K562 (cell line): ENCODE measurements around the gene DNAH9. TPM values are rescaled to one million over a fixed set of nuclear protein-coding genes. Genes with fewer than 3 reads are reported as not detected.
A peak's percentile ranks its signal among the peaks of the same experiment; 100 is the strongest.

ENCODE experiments used
- COPS2 ChIP-seq: fragments of 450-650 bp; conservative IDR thresholded peaks from 2 replicates; pipeline ENCODE4 v1.6.1; 2016; ENCODE audit warnings: mild to moderate bottlenecking, moderate library complexity
- DACH1 ChIP-seq: fragments of 450-650 bp; IDR thresholded peaks from 2 replicates; pipeline ENCODE4 v1.6.1; 2018; ENCODE audit not compliant: partially characterized antibody
- DMBX1 ChIP-seq: fragments of 250-450 bp; sonication (Bioruptor Pico); IDR thresholded peaks from 2 replicates; pipeline ENCODE4 v1.8.0; 2022; ENCODE audit warnings: inconsistent platforms, mild to moderate bottlenecking, moderate library complexity, borderline replicate concordance
- ELF1 ChIP-seq: fragments of 200-800 bp; sonication (Bioruptor generic); IDR thresholded peaks from 2 replicates; pipeline ENCODE4 v1.6.1; 2016; ENCODE audit warnings: missing genetic modification characterization, missing compliant biosample characterization
- HBP1 ChIP-seq: fragments of 450-650 bp; formaldehyde crosslinking; IDR thresholded peaks from 2 replicates; pipeline ENCODE4 v1.4.0; 2022; ENCODE audit warnings: missing genetic modification characterization
- HDAC3 ChIP-seq: fragments of 450-650 bp; IDR thresholded peaks from 2 replicates; pipeline ENCODE4 v1.6.1; 2018; ENCODE audit warnings: borderline replicate concordance, mild to moderate bottlenecking, moderate library complexity; ENCODE audit not compliant: partially characterized antibody
- NONO ChIP-seq, 2 experiments: fragments of 200-400 bp in 1 of 2; fragments of 450-650 bp in 1 of 2; formaldehyde crosslinking in 1 of 2; IDR thresholded peaks; 2 replicates each; pipeline ENCODE4 v1.6.1; 2017; ENCODE audit warnings: low read depth in 2 of 2, mild to moderate bottlenecking in 2 of 2, moderate library complexity in 2 of 2, low read length in 1 of 2
- PHTF2 ChIP-seq: fragments of 250-450 bp; sonication (Bioruptor Pico); IDR thresholded peaks from 2 replicates; pipeline ENCODE4 v1.5.0; 2021; ENCODE audit warnings: mild to moderate bottlenecking
- PTBP1 ChIP-seq: fragments of 200-400 bp; formaldehyde crosslinking; IDR thresholded peaks from 2 replicates; pipeline ENCODE4 v1.6.1; 2017; ENCODE audit warnings: low read depth, low read length
- RBFOX2 ChIP-seq: fragments of 200-400 bp; formaldehyde crosslinking; IDR thresholded peaks from 2 replicates; pipeline ENCODE4 v1.6.1; 2017; ENCODE audit warnings: low read depth, mild to moderate bottlenecking, low read length, moderate library complexity
- RBM14 ChIP-seq: fragments of 200-400 bp; formaldehyde crosslinking; IDR thresholded peaks from 2 replicates; pipeline ENCODE4 v1.6.1; 2018; ENCODE audit warnings: low read depth, mild to moderate bottlenecking, low read length, moderate library complexity, borderline replicate concordance; ENCODE audit not compliant: insufficient read depth
- RBM25 ChIP-seq: fragments of 200-400 bp; formaldehyde crosslinking; IDR thresholded peaks from 2 replicates; pipeline ENCODE4 v1.6.1; 2018; ENCODE audit warnings: low read length, low read depth, moderate library complexity; ENCODE audit not compliant: severe bottlenecking
- SIN3B ChIP-seq: fragments of 450-650 bp; IDR thresholded peaks from 2 replicates; pipeline ENCODE4 v1.6.1; 2017; ENCODE audit warnings: low read depth, mild to moderate bottlenecking, moderate library complexity
- SPI1 ChIP-seq: IDR thresholded peaks from 2 replicates; pipeline ENCODE4 v1.6.1; 2011; ENCODE audit warnings: low read depth, low read length, control low read depth, borderline replicate concordance
- SREBF1 ChIP-seq: fragments of 150-350 bp; IDR thresholded peaks from 2 replicates; pipeline ENCODE4 v1.6.1; 2014; ENCODE audit warnings: antibody characterized with exemption, low read depth, low read length, borderline replicate concordance
- THAP12 ChIP-seq: fragments of 250-450 bp; sonication (Bioruptor Pico); IDR thresholded peaks from 2 replicates; pipeline ENCODE4 v1.9.0; 2021; ENCODE audit warnings: mild to moderate bottlenecking, inconsistent platforms
- TOE1 ChIP-seq, 2 experiments: fragments of 450-650 bp in 1 of 2; sonication (generic) in 1 of 2; formaldehyde crosslinking in 1 of 2; IDR thresholded peaks; 2 replicates each; pipeline versions ENCODE4 v1.7.1 to v1.8.0; 2016 to 2022; ENCODE audit warnings: borderline replicate concordance in 2 of 2, mild to moderate bottlenecking in 2 of 2, antibody characterized with exemption in 1 of 2, inconsistent platforms in 1 of 2, low read depth in 1 of 2, missing genetic modification reagents in 1 of 2, moderate library complexity in 1 of 2
- UBTF ChIP-seq, 2 experiments: IDR thresholded peaks; 2 replicates each; pipeline ENCODE4 v1.6.1; 2012; ENCODE audit warnings: improper control_type of control experiment in 2 of 2, low read depth in 2 of 2, low read length in 2 of 2, borderline replicate concordance in 1 of 2
- ZNF3 ChIP-seq: fragments of 250-450 bp; sonication (Bioruptor Pico); IDR thresholded peaks from 2 replicates; pipeline ENCODE4 v1.5.0; 2021; ENCODE audit warnings: mild to moderate bottlenecking, moderate library complexity
- ZNF561 ChIP-seq: fragments of 450-650 bp; formaldehyde crosslinking; conservative IDR thresholded peaks from 2 replicates; pipeline ENCODE4 v1.4.0; 2020; ENCODE audit warnings: mild to moderate bottlenecking, moderate library complexity
- polyA plus RNA-seq, 8 experiments: library from polyadenylated mRNA; depleted of rRNA in 4 of 8; stranded (reverse) in 5 of 8; unstranded in 3 of 8; fragments of >200 nt; fragmentation: Nextera tagmentation in 2 of 8; fragmentation: Illumina TruSeq in 1 of 8; extraction: Ambion mirVana in 2 of 8; extraction: Trizol in 1 of 8; gene quantifications; 2 replicates each; pipeline versions ENCODE4 v1.2.1 to v1.2.3, GENCODE V29; 2011 to 2014; ENCODE audit warnings: inconsistent platforms in 1 of 8, missing spikeins in 1 of 8
- total RNA-seq, 7 experiments: library from RNA; depleted of rRNA in 6 of 7; stranded (reverse); fragments of >200 nt in 6 of 7; fragmentation: Illumina TruSeq in 2 of 7; extraction: Trizol in 2 of 7; gene quantifications; 2 replicates each; pipeline versions ENCODE4 v1.2.1 to v1.2.3, GENCODE V29; 2011 to 2021; ENCODE audit warnings: low replicate concordance in 1 of 7

DNAH9 gene
- total and polyA plus RNA-seq, 9 of the 15 experiments (the other 6 are each of a cell fraction or from before 2014, with no cell fraction given) = not detected

GRCh38 chr17:11997147-11997971 lies 399.1 kb downstream of the DNAH9 start, which contains the start of gene ZNF18 (continued):
- TF ChIP-seq ELF1 (tag) (peak; percentile 92), ZNF3 (CRISPR knock-in tag) (no peak), HBP1 (CRISPR knock-in tag) (no peak), RBM25 (peak; percentile 22), UBTF (IDR thresholded peaks at IDR 0.05; ENCODE audit: borderline replicate concordance in 1 of 2, low read depth in 2 of 2, low read length in 2 of 2) (peak; percentile 63 to 68; a peak in 1 of 4 replicates), COPS2 (no peak), RBFOX2 (peak; percentile 94), SPI1 (no peak), PTBP1 (no peak), SIN3B (peak; percentile 60; the same call in 1 of the 2 replicates), THAP12 (CRISPR knock-in tag) (no peak; the same call in 1 of the 2 replicates), TOE1 (IDR thresholded peaks at IDR 0.05; ENCODE audit: borderline replicate concordance) (0 out of 2 replicates have a peak, but pooled peaks have one; percentile 16), TOE1 (CRISPR knock-in tag; IDR thresholded peaks at IDR 0.05; ENCODE audit: borderline replicate concordance, low read depth) (no peak), ZNF561 (CRISPR knock-in tag) (no peak), DMBX1 (CRISPR knock-in tag) (no peak), NONO (IDR thresholded peaks at IDR 0.05; ENCODE audit: low read depth in 2 of 2, low read length in 1 of 2) (peak in 1 of 2 experiments; percentile 87; a peak in 2 of 4 replicates), SREBF1 (no peak), DACH1 (peak; percentile 45), PHTF2 (no peak), RBM14 (no peak), HDAC3 (no peak)
